ENCODE measurements around the gene CAP1.

Gene CAP1

DNA sequence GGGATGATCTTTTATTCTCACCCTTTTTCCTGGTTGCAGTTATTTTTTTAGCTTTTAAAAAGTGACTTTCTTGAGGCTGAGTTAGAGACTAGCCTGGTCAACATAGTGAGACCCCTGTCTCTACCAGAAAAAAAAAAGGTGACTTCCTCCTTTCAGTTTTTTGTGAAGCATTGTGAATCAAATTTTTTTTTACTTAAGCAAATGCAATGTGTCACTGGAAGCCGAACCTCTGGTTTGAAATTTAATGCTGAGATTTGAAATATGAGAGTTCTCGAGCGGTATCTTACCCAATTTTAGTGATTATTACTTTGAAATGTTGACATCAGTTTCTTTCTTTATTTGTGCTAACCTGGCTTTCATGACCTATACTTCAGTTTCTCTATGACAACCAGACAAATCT, 3.6 kb downstream of the CAP1 start:
- Histone ChIP-seq H3K9me3 (ENCODE audit: control insufficient read depth in 1 of 2, low read length in 2 of 2) (no peaks in the 10 kb centered on the region), H3K4me1 (ENCODE audit: control insufficient read depth in 1 of 2, insufficient read depth in 2 of 2, low read length in 2 of 2) (peaks cover 27 to 48% of the 10 kb centered on the region in 2 donors), H3K4me3 (ENCODE audit: low read depth in 1 of 2, low read length in 2 of 2) (no peak overlapping the region), H3K27me3 (ENCODE audit: control insufficient read depth in 1 of 2, insufficient read depth in 2 of 2, low read length in 2 of 2) (no peaks in the 10 kb centered on the region), H3K36me3 (ENCODE audit: control insufficient read depth in 1 of 2, insufficient read depth in 2 of 2, low read length in 2 of 2) (peaks cover 0 to 11% of the 10 kb centered on the region in 2 donors), H3K27ac (ENCODE audit: low read depth, low read length) (no peak overlapping the region), H3K9ac (ENCODE audit: low read depth in 1 of 2, low read length in 2 of 2) (no peak overlapping the region)

DNA sequence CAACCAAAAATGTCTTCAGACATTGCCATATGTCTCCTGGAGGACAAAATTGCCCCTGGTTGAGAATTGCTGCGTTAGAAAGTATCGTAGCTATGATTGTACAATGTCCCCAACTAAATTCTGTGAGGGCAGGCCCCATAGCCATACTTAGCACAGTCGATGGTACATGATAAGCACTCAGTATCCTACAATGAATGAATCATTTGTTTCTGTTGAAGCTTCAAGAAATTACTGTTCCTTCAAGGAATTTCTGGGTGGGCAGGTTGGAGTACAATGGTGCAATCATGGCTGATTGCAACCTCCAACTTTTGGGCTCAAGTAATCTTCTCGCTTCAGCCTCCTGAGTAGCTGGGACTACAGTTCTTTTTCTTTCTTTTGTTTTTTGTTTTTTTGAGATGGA, 4.7 kb downstream of the CAP1 start:
- peaks cover 0 to 17% of the 10 kb centered on the region in 2 donors for H3K36me3 ChIP-seq (ENCODE audit: control insufficient read depth in 1 of 2, insufficient read depth in 2 of 2, low read length in 2 of 2)
- H3K4me1 ChIP-seq (ENCODE audit: control insufficient read depth in 1 of 2, insufficient read depth in 2 of 2, low read length in 2 of 2) = peaks cover 30 to 48% of the 10 kb centered on the region in 2 donors
- H3K27ac ChIP-seq (ENCODE audit: low read depth, low read length) = no peak overlapping the region

DNA sequence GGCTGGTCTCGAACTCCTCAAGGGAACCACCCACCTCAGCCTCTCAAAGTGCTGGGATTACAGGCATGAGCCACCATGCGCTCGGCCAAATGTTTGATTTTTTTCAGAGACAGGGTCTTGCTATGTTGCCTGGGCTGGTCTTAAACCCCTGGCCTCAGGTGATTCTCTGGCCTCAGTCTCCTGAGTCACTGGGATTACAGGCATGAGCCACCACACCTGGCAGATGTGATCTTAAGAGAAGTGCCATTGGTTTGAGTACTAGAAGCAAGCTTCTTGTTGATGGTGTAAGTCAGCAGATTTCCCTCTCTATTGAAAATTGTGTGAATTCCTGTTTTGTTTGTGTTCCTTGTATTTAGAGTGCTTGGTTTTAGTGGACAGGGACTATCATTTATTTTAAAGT, 5.2 kb downstream of the CAP1 start:
- H3K27ac ChIP-seq (ENCODE audit: low read depth, low read length) = no peak overlapping the region
- no peak overlapping the region for H3K4me3 ChIP-seq (ENCODE audit: low read depth in 1 of 2, low read length in 2 of 2)
- H3K9me3 ChIP-seq (ENCODE audit: control insufficient read depth in 1 of 2, low read length in 2 of 2) = no peaks in the 10 kb centered on the region
- no peak overlapping the region for H3K9ac ChIP-seq (ENCODE audit: low read depth in 1 of 2, low read length in 2 of 2)
- H3K27me3 ChIP-seq (ENCODE audit: control insufficient read depth in 1 of 2, insufficient read depth in 2 of 2, low read length in 2 of 2) = no peaks in the 10 kb centered on the region
- peaks cover under 1 to 17% of the 10 kb centered on the region in 2 donors for H3K36me3 ChIP-seq (ENCODE audit: control insufficient read depth in 1 of 2, insufficient read depth in 2 of 2, low read length in 2 of 2)
- H3K4me1 ChIP-seq (ENCODE audit: control insufficient read depth in 1 of 2, insufficient read depth in 2 of 2, low read length in 2 of 2) = peaks cover 30 to 48% of the 10 kb centered on the region in 2 donors

More for the DNA sequence above, 4.7 kb downstream of the CAP1 start:
- H3K9ac ChIP-seq (ENCODE audit: low read depth in 1 of 2, low read length in 2 of 2) = no peak overlapping the region
- no peaks in the 10 kb centered on the region for H3K27me3 ChIP-seq (ENCODE audit: control insufficient read depth in 1 of 2, insufficient read depth in 2 of 2, low read length in 2 of 2)
- H3K4me3 ChIP-seq (ENCODE audit: low read depth in 1 of 2, low read length in 2 of 2) = no peak overlapping the region
- no peaks in the 10 kb centered on the region for H3K9me3 ChIP-seq (ENCODE audit: control insufficient read depth in 1 of 2, low read length in 2 of 2)

DNA sequence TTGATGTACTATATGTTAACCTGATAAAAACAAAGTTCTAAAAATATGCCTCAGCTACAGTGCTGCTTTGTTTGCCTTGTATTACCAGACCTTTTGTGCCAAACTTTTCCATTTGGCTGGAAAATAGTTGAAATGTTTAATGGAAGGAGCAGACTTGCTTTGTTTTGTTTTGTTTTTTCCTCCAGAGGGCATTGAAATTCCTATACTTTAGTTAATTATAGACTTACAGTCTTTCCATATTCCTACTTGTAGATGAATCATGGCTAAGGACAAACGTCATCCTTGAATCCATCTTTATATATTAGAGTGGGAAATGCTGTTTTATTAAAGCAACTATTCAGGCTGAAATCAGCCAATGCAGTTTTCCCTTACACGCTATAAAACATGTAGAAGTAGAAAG, 6.7 kb downstream of the CAP1 start:
- H3K4me3 ChIP-seq (ENCODE audit: low read depth in 1 of 2, low read length in 2 of 2) = no peak overlapping the region
- no peak overlapping the region for H3K27ac ChIP-seq (ENCODE audit: low read depth, low read length)
- H3K9me3 ChIP-seq (ENCODE audit: control insufficient read depth in 1 of 2, low read length in 2 of 2) = no peaks in the 10 kb centered on the region
- H3K9ac ChIP-seq (ENCODE audit: low read depth in 1 of 2, low read length in 2 of 2) = no peak overlapping the region
- H3K4me1 ChIP-seq (ENCODE audit: control insufficient read depth in 1 of 2, insufficient read depth in 2 of 2, low read length in 2 of 2) = peaks cover 31 to 37% of the 10 kb centered on the region in 2 donors
- H3K27me3 ChIP-seq (ENCODE audit: control insufficient read depth in 1 of 2, insufficient read depth in 2 of 2, low read length in 2 of 2) = no peaks in the 10 kb centered on the region
- peaks cover 3 to 17% of the 10 kb centered on the region in 2 donors for H3K36me3 ChIP-seq (ENCODE audit: control insufficient read depth in 1 of 2, insufficient read depth in 2 of 2, low read length in 2 of 2)

DNA sequence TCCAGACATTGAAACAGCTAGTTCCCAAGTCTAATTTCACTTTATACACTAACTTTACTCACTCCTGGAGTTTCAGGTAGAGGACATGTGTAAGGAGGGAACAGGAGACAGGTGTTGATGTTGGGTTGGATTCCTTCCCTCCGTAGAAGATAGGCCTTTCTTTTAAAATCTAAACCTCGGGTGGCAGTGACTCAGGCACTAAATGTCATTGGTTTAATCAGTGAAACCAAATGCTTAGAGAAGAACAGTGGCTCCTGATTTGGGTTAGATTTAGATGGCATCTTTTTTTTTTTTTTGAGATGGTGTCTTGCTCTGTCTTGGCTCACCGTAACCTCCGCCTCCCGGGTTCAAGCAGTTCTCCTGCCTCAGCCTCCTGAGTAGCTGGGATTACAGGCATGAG, 7.2 kb downstream of the CAP1 start:
- Histone ChIP-seq H3K27ac (ENCODE audit: low read depth, low read length) (no peak overlapping the region), H3K36me3 (ENCODE audit: control insufficient read depth in 1 of 2, insufficient read depth in 2 of 2, low read length in 2 of 2) (peaks cover 3 to 17% of the 10 kb centered on the region in 2 donors), H3K27me3 (ENCODE audit: control insufficient read depth in 1 of 2, insufficient read depth in 2 of 2, low read length in 2 of 2) (no peaks in the 10 kb centered on the region), H3K4me3 (ENCODE audit: low read depth in 1 of 2, low read length in 2 of 2) (no peak overlapping the region), H3K4me1 (ENCODE audit: control insufficient read depth in 1 of 2, insufficient read depth in 2 of 2, low read length in 2 of 2) (peaks cover 26 to 32% of the 10 kb centered on the region in 2 donors), H3K9ac (ENCODE audit: low read depth in 1 of 2, low read length in 2 of 2) (no peak overlapping the region), H3K9me3 (ENCODE audit: control insufficient read depth in 1 of 2, low read length in 2 of 2) (no peaks in the 10 kb centered on the region)

DNA sequence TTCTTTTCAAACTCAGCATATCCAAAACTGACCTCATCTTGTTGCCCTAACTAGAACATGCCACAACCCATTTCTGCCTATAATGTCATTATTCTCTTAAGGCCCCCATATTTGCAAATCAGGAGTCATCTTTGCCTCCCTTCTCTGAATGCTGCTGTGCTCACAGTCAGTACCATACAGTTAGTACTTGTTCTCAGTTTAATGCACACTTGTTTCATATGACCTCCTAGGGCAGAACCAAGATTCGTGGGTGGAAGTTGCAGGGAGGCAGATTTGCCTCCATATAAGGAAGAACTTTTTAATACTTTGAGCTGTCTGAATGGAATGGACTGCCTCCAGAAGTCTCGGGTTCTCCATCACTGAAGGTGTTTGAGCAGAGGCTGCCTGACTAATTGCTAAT, 9.2 kb downstream of the CAP1 start:
- Histone ChIP-seq H3K4me3 (ENCODE audit: low read depth in 1 of 2, low read length in 2 of 2) (no peak overlapping the region), H3K9ac (ENCODE audit: low read depth in 1 of 2, low read length in 2 of 2) (no peak overlapping the region), H3K9me3 (ENCODE audit: control insufficient read depth in 1 of 2, low read length in 2 of 2) (no peaks in the 10 kb centered on the region), H3K27ac (ENCODE audit: low read depth, low read length) (peak overlapping the region; percentile 22), H3K36me3 (ENCODE audit: control insufficient read depth in 1 of 2, insufficient read depth in 2 of 2, low read length in 2 of 2) (peaks cover 3 to 17% of the 10 kb centered on the region in 2 donors), H3K4me1 (ENCODE audit: control insufficient read depth in 1 of 2, insufficient read depth in 2 of 2, low read length in 2 of 2) (peaks cover 21 to 36% of the 10 kb centered on the region in 2 donors), H3K27me3 (ENCODE audit: control insufficient read depth in 1 of 2, insufficient read depth in 2 of 2, low read length in 2 of 2) (no peaks in the 10 kb centered on the region)

DNA sequence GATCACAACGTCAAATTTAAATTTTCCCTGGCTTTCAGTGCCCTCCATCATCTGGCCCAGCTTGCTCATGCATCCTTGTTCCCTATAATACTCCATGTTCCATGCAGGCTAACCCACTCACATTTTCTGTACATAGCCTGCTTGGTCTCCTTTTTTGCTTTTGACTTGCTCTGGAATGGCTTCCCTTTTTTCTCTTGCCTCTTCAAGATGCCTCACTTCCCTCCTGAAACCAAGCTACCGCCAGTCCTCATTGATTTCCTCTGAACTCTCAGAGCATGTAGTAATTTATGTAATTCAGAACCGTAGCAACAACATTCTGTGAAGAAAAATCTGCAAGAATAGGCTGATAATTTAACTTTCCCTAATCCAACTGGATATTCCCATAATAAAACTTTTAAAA, 10.3 kb downstream of the CAP1 start:
- H3K27ac ChIP-seq (ENCODE audit: low read depth, low read length) = no peak overlapping the region
- H3K9ac ChIP-seq (ENCODE audit: low read depth in 1 of 2, low read length in 2 of 2) = no peak overlapping the region
- peaks cover 3 to 10% of the 10 kb centered on the region in 2 donors for H3K36me3 ChIP-seq (ENCODE audit: control insufficient read depth in 1 of 2, insufficient read depth in 2 of 2, low read length in 2 of 2)
- no peak overlapping the region for H3K4me3 ChIP-seq (ENCODE audit: low read depth in 1 of 2, low read length in 2 of 2)
- H3K4me1 ChIP-seq (ENCODE audit: control insufficient read depth in 1 of 2, insufficient read depth in 2 of 2, low read length in 2 of 2) = peaks cover 24 to 41% of the 10 kb centered on the region in 2 donors
- H3K9me3 ChIP-seq (ENCODE audit: control insufficient read depth in 1 of 2, low read length in 2 of 2) = no peaks in the 10 kb centered on the region
- no peaks in the 10 kb centered on the region for H3K27me3 ChIP-seq (ENCODE audit: control insufficient read depth in 1 of 2, insufficient read depth in 2 of 2, low read length in 2 of 2)

DNA sequence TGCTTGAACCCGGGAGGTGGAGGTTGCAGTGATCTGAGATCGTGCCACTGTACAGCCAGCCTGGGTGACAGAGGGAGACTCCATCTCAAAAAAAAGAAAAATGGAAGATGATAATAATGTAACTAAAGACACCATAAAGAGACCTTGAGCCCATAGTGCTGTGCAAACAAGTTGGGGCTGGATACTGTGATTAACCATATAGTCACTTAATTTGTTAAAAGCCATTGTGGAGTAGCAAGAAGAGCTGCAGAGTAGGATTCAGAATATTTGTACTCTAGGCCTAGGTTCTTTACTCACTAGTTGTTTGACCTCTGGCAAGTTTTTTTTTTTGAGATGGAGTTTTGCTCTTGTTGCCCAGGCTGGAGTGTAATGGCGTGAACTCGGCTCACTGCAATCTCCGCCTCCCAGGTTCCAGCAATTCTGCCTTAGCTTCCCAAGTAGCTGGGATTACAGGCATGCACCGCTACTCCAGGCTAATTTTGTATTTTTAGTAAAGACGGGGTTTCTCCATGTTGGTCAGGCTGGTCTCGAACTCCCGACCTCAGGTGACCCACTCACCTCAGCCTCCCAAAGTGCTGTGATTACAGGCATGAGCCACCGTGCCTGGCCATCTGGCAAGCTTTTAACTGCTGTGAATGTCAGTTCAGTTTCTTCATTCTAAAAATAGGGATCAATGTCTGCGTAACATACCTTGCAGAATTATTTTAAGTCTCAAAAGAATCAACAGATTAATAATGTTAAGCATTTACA, 12.8 kb downstream of the CAP1 start:
- Histone ChIP-seq H3K4me3 (ENCODE audit: low read depth in 1 of 2, low read length in 2 of 2) (no peak overlapping the region), H3K27me3 (ENCODE audit: control insufficient read depth in 1 of 2, insufficient read depth in 2 of 2, low read length in 2 of 2) (no peaks in the 10 kb centered on the region), H3K4me1 (ENCODE audit: control insufficient read depth in 1 of 2, insufficient read depth in 2 of 2, low read length in 2 of 2) (peaks cover 44 to 57% of the 10 kb centered on the region in 2 donors), H3K36me3 (ENCODE audit: control insufficient read depth in 1 of 2, insufficient read depth in 2 of 2, low read length in 2 of 2) (peaks cover 3 to 5% of the 10 kb centered on the region in 2 donors), H3K9ac (ENCODE audit: low read depth in 1 of 2, low read length in 2 of 2) (no peak overlapping the region), H3K27ac (ENCODE audit: low read depth, low read length) (no peak overlapping the region), H3K9me3 (ENCODE audit: control insufficient read depth in 1 of 2, low read length in 2 of 2) (no peaks in the 10 kb centered on the region)

DNA sequence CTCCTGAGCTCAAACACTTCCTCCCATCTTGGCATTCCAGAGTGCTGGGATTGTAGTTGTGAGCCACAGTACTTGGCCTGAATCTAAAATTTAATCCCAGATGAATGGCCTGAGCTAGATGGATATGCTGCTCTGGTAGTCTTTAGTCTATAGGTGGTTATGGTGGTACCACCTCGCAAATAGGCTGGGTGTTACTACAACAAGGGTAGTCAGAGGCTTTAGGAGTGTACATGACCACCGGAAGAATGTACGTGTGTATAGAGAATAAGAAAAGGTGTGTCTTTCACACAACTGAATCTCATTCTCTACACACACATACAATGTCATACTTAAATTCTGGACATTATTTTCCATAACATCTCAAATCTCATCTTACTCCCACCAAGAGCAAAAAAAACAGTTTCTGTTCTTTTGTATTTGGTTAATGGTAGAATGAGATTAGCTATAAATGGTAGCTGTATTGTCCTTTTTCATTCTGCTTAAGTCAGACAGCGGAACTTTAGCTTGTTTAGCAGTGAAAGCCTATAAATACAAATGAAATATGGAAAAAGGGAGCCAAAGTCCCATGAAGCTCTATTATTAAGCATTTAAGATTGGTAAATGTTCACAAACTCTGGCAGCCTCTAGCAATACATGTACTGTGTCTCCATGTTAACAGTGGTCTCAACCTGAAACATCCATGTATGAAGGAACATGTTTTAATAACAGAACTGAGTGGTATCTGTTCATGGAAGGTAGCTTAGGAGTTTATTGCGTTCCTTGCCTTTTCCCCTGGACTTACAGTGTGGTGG, 16.2 kb downstream of the CAP1 start:
- no peak overlapping the region for H3K27ac ChIP-seq (ENCODE audit: low read depth, low read length)

DNA sequence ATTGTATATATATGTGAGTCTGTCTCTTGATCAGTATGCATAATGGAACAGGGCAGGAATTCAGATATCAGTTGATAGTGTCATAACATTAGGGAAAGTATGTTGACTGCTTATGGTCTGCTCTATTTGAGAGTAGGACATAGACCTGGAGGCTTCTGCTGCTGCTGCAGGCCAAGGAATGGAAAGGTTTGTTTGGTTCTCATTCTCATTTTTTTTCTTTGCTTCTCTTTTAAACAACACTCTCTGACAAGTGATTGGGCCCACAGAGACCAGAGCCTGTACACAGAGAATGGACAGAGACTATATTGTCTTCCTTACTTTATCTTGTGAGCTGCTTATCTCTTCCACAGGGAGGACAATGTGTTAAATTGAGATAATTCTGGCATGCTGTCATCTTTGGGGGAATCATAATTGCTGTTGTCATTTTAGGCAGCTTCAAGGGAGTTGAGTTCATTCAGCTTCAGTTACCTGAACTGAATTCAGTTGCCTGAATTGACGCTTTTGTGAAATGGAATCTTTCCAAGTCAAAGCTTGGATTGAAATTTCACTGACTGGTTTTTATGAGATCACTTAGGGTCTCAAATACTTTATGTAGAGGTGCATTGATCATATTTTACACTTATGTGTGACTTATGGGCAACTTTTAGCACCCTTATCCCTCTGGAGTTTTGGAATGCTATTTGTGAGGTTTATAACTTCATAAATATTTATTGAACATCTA, 16.9 kb downstream of the CAP1 start:
- H3K9ac ChIP-seq (ENCODE audit: low read depth in 1 of 2, low read length in 2 of 2) = no peak overlapping the region
- H3K27me3 ChIP-seq (ENCODE audit: control insufficient read depth in 1 of 2, insufficient read depth in 2 of 2, low read length in 2 of 2) = no peaks in the 10 kb centered on the region
- H3K27ac ChIP-seq (ENCODE audit: low read depth, low read length) = no peak overlapping the region
- peaks cover 61 to 73% of the 10 kb centered on the region in 2 donors for H3K4me1 ChIP-seq (ENCODE audit: control insufficient read depth in 1 of 2, insufficient read depth in 2 of 2, low read length in 2 of 2)
- H3K9me3 ChIP-seq (ENCODE audit: control insufficient read depth in 1 of 2, low read length in 2 of 2) = no peaks in the 10 kb centered on the region
- H3K36me3 ChIP-seq (ENCODE audit: control insufficient read depth in 1 of 2, insufficient read depth in 2 of 2, low read length in 2 of 2) = peaks cover 16 to 23% of the 10 kb centered on the region in 2 donors
- H3K4me3 ChIP-seq (ENCODE audit: low read depth in 1 of 2, low read length in 2 of 2) = no peak overlapping the region

More for the DNA sequence above, 16.2 kb downstream of the CAP1 start:
- H3K4me3 ChIP-seq (ENCODE audit: low read depth in 1 of 2, low read length in 2 of 2) = no peak overlapping the region
- no peaks in the 10 kb centered on the region for H3K27me3 ChIP-seq (ENCODE audit: control insufficient read depth in 1 of 2, insufficient read depth in 2 of 2, low read length in 2 of 2)
- no peak overlapping the region for H3K9ac ChIP-seq (ENCODE audit: low read depth in 1 of 2, low read length in 2 of 2)
- no peaks in the 10 kb centered on the region for H3K9me3 ChIP-seq (ENCODE audit: control insufficient read depth in 1 of 2, low read length in 2 of 2)
- H3K36me3 ChIP-seq (ENCODE audit: control insufficient read depth in 1 of 2, insufficient read depth in 2 of 2, low read length in 2 of 2) = peaks cover 11 to 16% of the 10 kb centered on the region in 2 donors
- peaks cover 62 to 73% of the 10 kb centered on the region in 2 donors for H3K4me1 ChIP-seq (ENCODE audit: control insufficient read depth in 1 of 2, insufficient read depth in 2 of 2, low read length in 2 of 2)

All from duodenal mucosa (tissue), 2 donors.